Measurements from ENCODE around the gene CNBD2.
"Not testable (repeated sequence)": the region's sequence is repeated elsewhere in the genome, so short reads cannot be mapped to it uniquely, and the experiment has no call there.

The CNBD2 gene

GRCh38 chr20:35975576-35976373 lies 7.4 kb downstream of the CNBD2 start:
- DNase-seq, result no peak

- no peak for DNase-seq
These were observed 9.7 kb downstream of the CNBD2 start for GRCh38 chr20:35978041-35978513.

- no peak for DNase-seq
These were observed 11.2 kb downstream of the CNBD2 start for GRCh38 chr20:35979544-35979943.

- no peak for DNase-seq
These were observed 13.6 kb downstream of the CNBD2 start for GRCh38 chr20:35981969-35982368.

GRCh38 chr20:35984382-35984781 lies 16.0 kb downstream of the CNBD2 start:
- DNase-seq, result no peak

- no peak for DNase-seq
These were observed 17.4 kb downstream of the CNBD2 start for GRCh38 chr20:35985806-35986205.

GRCh38 chr20:35988910-35989463 lies 20.6 kb downstream of the CNBD2 start:
- DNase-seq, result no peak

GRCh38 chr20:35991142-35991771 lies 22.9 kb downstream of the CNBD2 start:
- no peak for DNase-seq

- no peak for DNase-seq
These were observed 24.4 kb downstream of the CNBD2 start for GRCh38 chr20:35992713-35993335.

- peak; percentile 58 for DNase-seq
These were observed 26.6 kb downstream of the CNBD2 start for GRCh38 chr20:35994994-35995453.

GRCh38 chr20:35996492-35996891 lies 28.1 kb downstream of the CNBD2 start:
- not testable (repeated sequence) for DNase-seq

GRCh38 chr20:36001331-36001730 lies 32.9 kb downstream of the CNBD2 start:
- not testable (repeated sequence) for DNase-seq

GRCh38 chr20:36002855-36003254 lies 34.5 kb downstream of the CNBD2 start:
- DNase-seq, result no peak

GRCh38 chr20:36004045-36004444 lies 35.7 kb downstream of the CNBD2 start:
- DNase-seq, result no peak

GRCh38 chr20:36008461-36009035 lies 40.2 kb downstream of the CNBD2 start:
- no peak for DNase-seq

- no peak for DNase-seq
These were observed 41.7 kb downstream of the CNBD2 start for GRCh38 chr20:36010076-36010475.

GRCh38 chr20:36010825-36011224 lies 42.4 kb downstream of the CNBD2 start:
- DNase-seq, result no peak

- no peak for DNase-seq
These were observed 47.5 kb downstream of the CNBD2 start for GRCh38 chr20:36015806-36016403.

GRCh38 chr20:36017048-36017951 lies 48.9 kb downstream of the CNBD2 start:
- DNase-seq, result no peak

GRCh38 chr20:36018208-36018988 lies 50.0 kb downstream of the CNBD2 start:
- DNase-seq, result no peak

- not testable (repeated sequence) for DNase-seq
These were observed 57.7 kb downstream of the CNBD2 start for GRCh38 chr20:36026131-36026530.

Measured in NCI-H1048 (cell line).